Epithelial cell of esophagus (primary cell): ENCODE measurements around the gene CRHR1.

Source experiments
- DNase-seq: peaks from one replicate; pipeline ENCODE4 v3.0.0; 2010; ENCODE audit warnings: low read depth
- H3K4me3 ChIP-seq: 2 replicates; pipeline ENCODE4 v1.5.1; 2011; ENCODE audit warnings: mild to moderate bottlenecking, low read length, control low read depth
- TF ChIP-seq, protein P1 (sequence below): IDR thresholded peaks from 2 replicates; pipeline ENCODE4 v1.5.1; 2011; ENCODE audit warnings: low read depth, mild to moderate bottlenecking, low read length, control low read depth, inconsistent platforms; ENCODE audit not compliant: insufficient read depth; ENCODE audit errors: missing control alignments

The CRHR1 gene

DNA sequence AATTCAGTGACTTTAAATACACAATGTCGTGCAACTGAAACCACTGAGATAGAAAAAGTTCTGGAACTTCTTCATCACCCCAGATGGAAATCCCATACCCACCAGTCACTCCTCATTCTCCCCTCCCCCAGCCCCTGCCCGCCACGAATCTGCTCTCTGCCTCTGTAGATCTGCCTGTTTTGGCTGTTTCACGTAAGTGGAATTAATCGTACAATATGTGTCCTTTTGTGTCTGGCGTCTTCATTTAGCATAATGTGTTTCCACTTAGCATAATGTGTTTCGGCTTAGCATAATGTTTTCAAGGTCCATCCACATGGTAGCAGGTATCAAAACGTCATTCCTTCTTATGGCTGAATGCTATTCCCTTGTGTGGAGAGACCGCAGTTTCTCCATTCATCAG lies 57.1 kb downstream of the CRHR1 start:
- DNase-seq = no peak
- TF ChIP-seq, protein P1, sequence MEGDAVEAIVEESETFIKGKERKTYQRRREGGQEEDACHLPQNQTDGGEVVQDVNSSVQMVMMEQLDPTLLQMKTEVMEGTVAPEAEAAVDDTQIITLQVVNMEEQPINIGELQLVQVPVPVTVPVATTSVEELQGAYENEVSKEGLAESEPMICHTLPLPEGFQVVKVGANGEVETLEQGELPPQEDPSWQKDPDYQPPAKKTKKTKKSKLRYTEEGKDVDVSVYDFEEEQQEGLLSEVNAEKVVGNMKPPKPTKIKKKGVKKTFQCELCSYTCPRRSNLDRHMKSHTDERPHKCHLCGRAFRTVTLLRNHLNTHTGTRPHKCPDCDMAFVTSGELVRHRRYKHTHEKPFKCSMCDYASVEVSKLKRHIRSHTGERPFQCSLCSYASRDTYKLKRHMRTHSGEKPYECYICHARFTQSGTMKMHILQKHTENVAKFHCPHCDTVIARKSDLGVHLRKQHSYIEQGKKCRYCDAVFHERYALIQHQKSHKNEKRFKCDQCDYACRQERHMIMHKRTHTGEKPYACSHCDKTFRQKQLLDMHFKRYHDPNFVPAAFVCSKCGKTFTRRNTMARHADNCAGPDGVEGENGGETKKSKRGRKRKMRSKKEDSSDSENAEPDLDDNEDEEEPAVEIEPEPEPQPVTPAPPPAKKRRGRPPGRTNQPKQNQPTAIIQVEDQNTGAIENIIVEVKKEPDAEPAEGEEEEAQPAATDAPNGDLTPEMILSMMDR = no peak
- no peak overlapping the region for H3K4me3 ChIP-seq

DNA sequence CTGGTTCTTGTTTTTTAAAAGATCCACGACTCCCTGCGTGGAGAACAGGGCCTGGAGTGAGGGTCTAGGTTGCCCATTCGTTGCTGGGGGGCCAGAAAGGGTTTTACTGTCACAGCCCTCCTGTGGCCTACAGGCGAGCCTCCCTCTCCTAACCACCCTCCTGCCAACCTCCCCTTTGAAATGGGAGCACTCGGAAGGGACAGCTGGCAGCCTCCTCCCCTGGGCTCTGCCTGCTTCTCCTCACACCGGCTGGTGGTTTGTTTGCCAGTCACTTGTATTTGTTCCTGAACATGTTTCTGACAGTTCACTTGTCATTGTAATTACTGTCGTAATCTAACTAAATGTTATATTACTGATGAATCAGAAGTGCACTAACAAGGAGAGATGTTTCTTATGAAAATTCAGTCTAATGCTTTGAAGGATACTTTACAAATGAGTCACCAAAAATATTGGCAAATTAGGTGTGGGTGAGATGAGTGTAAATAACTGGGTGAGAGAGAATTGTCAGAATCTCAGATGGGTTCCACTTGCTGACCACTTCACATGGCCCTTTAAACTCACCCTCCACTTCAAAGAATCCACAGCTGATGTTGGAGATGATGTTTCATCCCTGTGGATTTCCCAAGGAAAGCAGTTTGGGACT lies 57.9 kb downstream of the CRHR1 start:
- DNase-seq = peak; percentile 54
- TF ChIP-seq, protein P1 = no peak
- no peak overlapping the region for H3K4me3 ChIP-seq

DNA sequence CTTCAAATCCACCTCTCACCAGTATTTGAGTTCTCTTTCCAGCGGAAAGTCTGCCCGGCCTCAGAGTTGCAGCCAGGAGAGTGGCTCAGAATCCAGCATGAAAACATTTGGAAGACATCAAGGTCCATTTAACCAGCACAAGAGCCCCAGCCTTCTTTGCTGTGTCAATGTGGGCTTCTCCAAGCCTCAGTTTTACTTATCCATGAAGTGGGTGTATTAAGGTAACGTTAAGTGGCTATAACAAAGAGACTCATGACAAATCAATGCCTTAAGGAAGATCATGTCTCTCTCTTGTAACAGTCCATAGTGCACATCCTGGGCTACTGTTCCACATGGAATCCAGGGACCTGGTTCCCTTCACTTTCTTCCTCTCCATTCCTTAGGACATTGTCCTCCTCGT lies 59.6 kb downstream of the CRHR1 start:
- TF ChIP-seq, protein P1 = no peak
- H3K4me3 ChIP-seq = no peak overlapping the region
- no peak for DNase-seq

DNA sequence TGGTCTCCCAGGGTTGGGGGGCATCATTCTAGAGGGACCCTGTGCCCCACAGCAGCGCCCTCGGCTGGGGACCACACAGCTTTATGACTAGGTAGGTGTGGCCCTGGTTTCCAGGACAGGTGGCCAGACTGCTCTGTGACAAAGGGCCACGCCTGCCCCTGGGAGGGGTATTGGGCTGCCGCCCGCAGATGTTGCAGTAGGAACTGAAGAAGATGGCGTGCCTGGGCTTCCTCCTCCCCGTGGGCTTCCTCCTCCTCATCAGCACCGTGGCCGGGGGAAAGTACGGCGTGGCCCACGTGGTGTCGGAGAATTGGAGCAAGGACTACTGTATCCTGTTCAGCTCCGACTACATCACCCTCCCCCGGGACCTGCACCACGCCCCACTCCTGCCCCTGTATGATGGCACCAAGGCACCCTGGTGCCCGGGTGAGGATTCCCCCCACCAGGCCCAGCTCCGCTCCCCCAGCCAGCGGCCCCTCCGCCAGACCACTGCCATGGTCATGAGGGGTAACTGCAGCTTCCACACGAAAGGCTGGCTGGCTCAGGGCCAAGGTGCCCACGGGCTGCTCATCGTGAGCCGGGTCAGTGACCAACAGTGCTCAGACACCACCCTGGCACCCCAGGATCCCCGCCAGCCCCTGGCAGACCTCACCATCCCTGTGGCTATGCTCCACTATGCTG lies 60.7 kb downstream of the CRHR1 start, which contains the start of gene SPPL2C:
Gene SPPL2C (plus strand): TSS at position 187 of the 681 bp plus-strand sequence. CDS start 26 bp downstream, at position 213.
- DNase-seq = no peak
- no peak within 1 kb of the TSS for H3K4me3 ChIP-seq
- TF ChIP-seq, protein P1 = no peak

DNA sequence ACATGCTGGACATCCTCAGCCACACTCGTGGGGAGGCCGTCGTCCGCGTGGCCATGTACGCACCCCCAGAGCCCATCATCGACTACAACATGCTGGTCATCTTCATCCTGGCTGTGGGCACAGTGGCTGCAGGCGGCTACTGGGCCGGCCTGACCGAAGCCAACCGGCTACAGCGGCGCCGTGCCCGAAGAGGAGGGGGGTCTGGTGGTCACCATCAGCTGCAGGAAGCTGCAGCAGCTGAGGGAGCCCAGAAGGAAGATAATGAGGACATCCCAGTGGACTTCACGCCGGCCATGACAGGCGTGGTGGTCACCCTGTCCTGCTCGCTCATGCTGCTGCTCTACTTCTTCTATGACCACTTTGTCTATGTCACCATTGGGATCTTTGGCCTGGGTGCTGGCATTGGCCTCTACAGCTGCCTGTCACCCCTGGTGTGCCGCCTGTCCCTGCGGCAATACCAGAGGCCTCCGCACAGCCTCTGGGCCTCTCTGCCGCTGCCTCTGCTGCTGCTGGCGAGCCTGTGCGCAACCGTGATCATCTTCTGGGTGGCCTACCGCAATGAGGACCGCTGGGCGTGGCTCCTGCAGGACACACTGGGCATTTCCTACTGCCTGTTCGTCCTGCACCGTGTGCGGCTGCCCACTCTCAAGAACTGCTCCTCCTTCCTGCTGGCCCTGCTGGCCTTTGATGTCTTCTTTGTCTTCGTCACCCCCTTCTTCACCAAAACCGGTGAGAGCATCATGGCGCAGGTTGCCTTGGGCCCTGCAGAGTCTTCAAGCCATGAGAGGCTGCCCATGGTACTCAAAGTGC lies 61.5 kb downstream of the CRHR1 start:
- no peak for DNase-seq
- no peak overlapping the region for H3K4me3 ChIP-seq
- TF ChIP-seq, protein P1 = no peak

DNA sequence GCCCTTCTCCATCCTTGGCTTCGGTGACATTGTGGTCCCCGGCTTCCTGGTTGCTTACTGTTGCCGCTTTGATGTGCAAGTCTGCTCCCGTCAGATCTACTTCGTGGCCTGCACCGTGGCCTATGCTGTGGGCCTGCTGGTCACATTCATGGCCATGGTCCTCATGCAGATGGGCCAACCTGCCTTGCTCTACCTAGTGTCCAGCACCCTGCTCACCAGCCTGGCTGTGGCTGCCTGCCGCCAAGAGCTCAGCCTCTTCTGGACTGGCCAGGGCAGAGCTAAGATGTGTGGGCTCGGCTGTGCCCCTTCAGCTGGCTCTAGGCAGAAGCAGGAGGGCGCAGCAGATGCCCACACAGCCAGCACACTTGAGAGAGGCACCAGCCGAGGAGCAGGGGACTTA lies 62.1 kb downstream of the CRHR1 start:
- H3K4me3 ChIP-seq = no peak overlapping the region
- TF ChIP-seq, protein P1 = no peak
- no peak for DNase-seq
